Activated CD8-positive, alpha-beta memory T cell treated with anti-CD3 and anti-CD28 coated beads, Interleukin-2, amount 50 U/mL, for 48 hours (primary cell): Measurements from ENCODE around the gene RCOR1.
"Not testable (repeated sequence)": the region's sequence is repeated elsewhere in the genome, so short reads cannot be mapped to it uniquely, and the experiment has no call there.

Experiments used
- DNase-seq: peaks from one replicate; pipeline ENCODE4 v3.0.0-alpha.2; 2020

Gene RCOR1

DNA sequence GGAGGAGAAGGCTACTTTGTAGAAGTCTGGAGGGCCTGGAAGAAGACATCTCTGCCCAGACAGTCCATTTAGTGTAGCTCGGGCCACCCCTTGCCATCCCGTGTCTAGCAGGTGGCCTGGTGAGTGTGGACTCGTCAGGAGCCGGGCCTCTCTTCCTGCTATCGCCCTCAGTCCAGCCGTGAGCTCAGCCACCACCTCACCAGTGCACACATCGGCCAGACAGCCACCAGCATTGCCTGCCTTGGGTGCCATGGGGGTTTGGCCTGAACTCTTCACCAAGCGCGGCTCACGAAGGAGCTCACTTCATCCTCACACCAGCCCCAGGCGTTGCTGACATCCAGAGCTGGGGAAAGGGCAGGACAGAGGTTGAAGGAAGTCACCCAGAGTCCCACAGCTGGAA lies 165.2 kb downstream of the RCOR1 start:
- DNase-seq = no peak

DNA sequence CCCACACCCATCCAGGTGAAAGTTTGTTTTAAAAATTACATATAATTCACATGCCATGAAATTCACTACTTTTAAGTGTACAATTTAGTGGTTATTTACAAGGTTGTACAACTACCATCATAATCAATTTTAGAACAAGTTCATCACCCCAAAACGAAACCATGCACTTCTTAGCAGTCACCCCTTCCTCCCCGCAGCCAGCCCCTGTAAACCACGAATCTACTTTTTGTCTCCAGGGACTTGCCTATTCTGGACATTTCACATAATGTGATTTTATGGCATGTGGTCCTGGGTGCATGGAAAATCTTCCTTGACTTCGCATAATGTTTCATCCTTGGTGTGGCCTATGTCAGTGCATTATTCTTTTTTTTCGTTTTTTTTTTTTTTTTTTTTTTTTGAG lies 165.6 kb downstream of the RCOR1 start:
- no peak for DNase-seq

DNA sequence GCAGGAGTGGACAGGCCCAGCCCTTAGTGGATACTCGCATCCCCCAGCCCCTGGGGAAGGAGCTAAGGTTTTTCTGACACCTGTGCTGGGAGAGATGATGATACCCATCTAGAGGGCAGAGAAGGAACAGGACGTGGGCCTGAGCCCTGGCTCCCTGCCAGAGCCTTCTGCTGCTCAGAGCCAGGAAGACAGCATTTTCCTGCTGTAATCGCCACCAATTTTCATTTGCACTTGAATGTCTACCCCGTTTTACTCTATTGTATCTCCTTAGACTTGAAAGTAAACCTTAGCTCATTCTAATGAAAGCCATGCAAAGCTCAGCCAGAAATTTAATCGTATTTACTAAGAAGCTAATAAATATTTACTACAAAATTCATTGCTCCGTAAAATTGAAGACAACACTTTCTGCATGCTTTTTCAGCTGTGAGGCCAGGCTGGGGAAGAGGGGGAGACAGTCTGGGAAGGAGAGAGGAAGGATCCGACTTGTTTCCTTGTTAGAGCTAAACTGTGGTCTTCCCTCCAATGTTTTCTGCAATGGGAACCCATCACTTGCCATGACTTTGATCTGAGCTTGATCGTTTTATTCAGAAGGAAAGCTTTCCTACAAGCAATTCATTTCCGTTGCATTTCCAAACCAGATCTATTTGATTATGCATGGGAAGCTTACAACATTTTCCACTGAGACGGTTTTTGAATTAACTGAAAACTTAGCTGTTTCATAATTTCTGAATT lies 167.2 kb downstream of the RCOR1 start:
- DNase-seq = no peak

DNA sequence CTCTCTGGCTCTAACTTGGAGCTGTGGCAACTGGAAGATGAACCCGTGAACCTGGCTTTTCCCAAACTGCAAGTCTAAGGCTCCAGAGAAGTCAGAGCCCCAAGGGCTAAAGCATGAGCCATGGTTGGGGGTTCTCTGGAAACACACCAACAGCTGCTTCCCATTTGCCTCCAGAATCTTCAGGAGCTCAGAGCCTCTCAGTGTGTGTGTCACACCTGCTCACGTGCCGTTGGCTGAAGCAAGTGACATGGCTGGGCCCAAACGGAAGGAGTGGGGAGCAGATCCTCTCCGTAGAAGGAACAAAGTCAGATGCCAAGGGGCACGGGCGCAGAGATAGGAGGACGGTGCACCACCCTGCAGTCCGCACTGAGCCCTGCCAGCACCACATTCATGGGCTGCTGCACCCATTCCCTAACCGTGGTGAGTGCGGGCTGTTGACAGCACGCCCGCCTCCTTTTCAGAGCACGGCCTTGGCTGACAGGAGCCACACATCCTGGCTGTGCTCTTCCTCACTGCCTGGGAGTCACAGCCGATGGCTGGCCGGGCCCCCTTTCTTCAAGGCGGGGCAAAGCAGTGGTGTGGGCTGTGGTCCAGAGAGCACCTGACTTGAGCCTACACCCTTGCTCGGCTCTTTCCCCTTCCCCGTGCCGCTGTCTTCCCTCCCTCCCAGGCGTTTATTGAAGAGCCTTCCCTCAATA lies 168.2 kb downstream of the RCOR1 start:
- DNase-seq = no peak

GRCh38 chr14:102761206-102761605 lies 168.8 kb downstream of the RCOR1 start:
- no peak for DNase-seq

DNA sequence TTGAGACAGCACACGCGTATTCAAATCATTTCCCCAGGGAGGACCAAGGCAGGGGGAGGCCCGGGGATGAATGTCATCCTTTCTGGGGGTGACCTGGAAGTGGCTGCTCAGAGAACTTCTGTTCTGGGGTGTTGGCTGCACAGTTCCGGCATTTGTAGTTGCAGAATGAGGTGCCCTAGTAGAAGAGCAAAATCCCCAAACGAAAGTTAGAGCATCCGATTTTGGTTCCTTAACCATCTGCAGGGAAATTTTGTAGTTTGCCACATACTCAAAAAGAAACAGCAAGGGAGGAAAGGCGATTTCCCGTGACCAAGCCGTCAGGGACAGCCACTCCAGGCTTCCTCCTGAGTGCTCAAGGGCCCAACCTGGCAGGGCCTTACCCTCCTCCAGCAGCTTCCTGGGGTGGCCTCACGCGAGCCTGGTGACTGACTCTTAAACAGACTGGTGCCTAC lies 171.8 kb downstream of the RCOR1 start:
- no peak for DNase-seq

GRCh38 chr14:102765770-102766169 lies 173.3 kb downstream of the RCOR1 start:
- not testable (repeated sequence) for DNase-seq

- no peak for DNase-seq
These were observed 176.0 kb downstream of the RCOR1 start for GRCh38 chr14:102768223-102769048.

- DNase-seq = no peak
These were observed 176.5 kb downstream of the RCOR1 start for GRCh38 chr14:102769049-102769327.

- DNase-seq = no peak
These were observed 178.0 kb downstream of the RCOR1 start for GRCh38 chr14:102770147-102771123.

- no peak for DNase-seq
These were observed 178.7 kb downstream of the RCOR1 start for GRCh38 chr14:102771144-102771543.

DNA sequence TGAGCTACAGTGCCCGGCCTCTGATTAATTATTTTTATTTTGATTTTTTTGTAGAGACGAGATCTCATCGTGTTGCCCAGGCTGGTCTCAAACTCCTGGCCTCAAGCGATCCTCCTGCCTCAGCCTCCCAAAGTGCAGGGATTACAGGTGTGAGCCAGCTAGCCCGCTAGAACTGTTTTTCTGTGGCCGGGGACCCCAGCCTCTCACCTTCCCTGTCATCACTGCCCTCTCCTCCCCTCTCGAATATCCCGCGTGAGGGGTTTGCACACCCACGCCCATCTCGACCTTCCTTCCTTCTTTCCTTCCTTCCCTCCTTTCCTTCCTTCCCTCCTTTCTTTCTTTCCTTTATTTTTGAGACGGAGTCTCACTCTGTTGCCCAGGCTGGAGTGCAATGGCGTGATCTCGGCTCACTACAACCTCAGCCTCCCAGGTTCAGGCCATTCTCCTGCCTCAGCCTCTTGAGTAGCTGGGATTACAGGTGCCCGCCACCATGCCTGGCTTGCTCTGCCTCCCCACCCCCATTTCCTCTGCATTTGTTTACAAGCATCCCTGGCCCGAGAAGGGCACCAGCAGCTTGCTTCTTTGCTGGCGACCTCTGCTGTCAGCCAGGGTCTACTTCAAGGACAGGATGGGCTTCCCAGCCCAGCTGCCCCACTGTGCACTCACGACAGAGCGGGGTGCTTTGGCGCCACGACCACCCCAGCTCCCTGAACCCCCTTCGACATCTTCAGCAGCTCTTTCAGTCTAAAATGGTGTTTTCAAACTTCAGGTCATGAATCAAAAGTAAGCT lies 180.5 kb downstream of the RCOR1 start:
- no peak for DNase-seq

DNA sequence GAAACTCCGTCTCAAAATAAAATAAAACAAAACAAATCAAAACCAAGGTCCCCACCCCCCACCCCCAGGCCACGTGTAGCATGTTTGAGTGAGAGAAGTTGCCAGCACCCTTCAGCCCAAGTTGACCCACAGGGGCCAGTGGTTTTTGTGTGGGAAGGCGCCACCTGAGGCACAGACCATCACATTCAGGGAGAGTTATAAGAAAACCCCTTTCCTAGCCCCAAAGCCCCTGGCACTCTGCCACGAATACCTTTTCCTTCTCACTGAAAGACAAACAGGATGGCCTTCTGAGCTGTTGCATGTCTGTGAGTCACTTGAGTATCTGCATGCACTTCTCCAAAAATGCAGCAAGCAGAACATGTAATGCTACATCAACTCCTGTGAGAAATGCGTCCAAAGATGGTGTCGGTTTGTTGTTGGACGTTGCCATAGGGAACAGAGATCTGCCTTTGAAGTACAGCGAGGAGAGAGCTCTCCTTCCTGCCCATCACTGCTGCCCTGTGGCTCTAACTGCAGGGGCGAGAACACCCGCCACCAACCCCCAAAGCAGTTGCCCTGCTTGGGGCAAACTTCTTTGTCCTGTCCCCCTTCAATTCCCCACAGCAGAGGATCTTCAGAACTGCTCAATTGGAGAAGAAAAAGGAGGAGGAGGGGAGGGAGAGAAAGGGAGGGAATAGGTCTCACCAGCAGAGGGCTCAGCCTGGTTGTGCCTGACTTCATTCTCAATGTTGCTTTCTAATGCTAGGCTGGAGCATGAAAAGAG lies 182.1 kb downstream of the RCOR1 start:
- peak; percentile 72 for DNase-seq

GRCh38 chr14:102775855-102776760 lies 183.7 kb downstream of the RCOR1 start:
- DNase-seq = peak; percentile 65

GRCh38 chr14:102776761-102777710 lies 184.6 kb downstream of the RCOR1 start, which contains the start of gene TRAF3:
Gene TRAF3 (plus strand): TSS chr14:102777449. CDS start chr14:102870202, 92,753 bp downstream.
- DNase-seq = peak; percentile 88

DNA sequence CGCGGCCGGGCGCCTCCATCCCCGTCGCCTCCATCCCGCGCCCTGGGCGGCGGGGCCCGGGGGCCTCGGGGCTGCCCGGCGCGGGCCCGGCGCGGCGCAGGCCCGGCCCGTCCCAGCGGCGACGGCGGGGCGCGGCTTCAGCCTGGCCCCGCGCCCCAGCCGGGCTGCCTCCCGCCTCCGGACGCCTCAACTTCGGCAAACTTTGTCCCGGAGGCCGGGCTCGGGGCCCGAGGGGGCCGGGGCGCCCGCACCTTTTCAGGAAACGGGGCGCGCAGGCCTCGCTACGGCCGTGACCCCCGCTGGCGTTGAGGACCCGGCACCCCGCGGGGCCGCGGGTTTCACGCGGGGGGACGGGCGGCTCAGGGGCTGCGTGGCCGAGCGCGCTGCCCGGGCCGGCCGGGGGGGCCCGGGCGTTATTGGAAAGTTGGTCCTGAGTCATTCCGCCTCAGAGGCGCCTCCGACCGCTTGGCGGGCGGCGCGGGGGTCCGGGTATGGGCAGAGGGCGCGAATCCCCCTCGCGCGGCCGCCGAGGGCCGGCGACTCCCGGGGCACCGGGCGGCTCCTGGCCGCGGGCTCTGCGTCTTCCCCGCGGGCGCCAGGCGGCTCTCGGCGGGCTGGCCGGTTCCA lies 185.4 kb downstream of the RCOR1 start:
- no peak for DNase-seq

DNA sequence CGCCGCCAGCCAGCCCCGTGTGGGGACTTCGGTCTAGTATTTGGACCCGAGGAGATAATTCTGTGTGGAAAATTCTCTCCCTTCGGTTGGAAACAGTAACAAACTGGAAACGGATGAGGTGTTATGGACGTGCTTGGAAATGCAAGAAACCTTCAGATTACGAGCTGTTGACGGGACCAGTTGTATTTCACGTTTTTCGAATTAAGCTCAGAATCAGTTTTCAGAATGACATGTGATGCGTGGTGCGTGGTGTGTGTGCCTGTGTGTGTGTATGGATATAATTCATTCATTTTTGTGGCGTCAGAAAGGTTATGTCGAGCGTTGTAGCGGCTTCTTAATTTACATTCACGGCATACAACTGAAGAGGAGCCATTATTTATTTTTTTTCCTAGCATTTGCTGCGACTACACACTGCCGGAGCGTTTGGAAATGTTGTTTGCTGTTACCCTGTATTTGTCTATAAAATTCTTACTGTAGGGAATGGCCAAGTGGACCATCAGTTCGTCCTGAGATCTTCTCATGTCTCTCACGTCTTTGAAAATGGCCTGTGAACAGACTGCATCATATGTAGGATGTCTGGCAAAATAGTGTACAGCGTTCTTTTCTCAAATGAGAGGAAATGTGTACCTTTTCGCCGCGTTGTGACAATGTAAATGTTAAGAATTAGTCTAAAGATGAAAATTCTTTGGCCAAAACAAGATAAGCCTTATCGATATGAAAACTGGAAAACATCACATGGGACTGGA lies 186.1 kb downstream of the RCOR1 start:
- DNase-seq = no peak
